ENCODE data around the gene BBS9.

DNA sequence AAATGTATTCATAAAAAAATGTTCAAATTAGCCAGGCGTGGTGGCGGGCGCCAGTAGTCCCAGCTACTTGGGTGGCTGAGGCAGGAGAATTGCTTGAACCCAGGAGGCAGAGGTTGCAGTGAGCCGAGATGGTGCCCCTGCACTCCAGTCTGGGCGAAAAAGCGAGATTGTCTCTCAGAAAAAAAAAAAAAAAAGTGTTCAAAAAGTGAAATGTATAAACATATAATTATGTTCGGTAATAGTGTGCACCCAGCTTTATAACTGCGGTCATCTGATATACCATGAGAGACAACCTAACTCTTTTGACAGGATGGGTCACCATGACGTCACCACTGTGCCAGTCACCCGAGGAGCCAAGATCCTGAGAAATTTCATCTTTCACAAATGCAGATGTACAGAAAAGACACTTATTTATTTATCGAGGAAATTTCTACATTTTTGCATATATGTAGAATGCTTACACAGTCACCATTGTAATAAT lies 19.6 kb upstream of the BBS9 start:
- TF ChIP-seq CTCF (IDR thresholded peaks at IDR 0.05), result no peak
- no peak for TF ChIP-seq POLR2A (IDR thresholded peaks at IDR 0.05)
- no peak for TF ChIP-seq POLR2AphosphoS5 (IDR thresholded peaks at IDR 0.05)

Measured in gastroesophageal sphincter (tissue), 3 donors.